AG04450 (cell line): ENCODE data around the gene CHN1. TPM values are rescaled to one million over a fixed set of nuclear protein-coding genes. Genes with fewer than 3 reads are reported as not detected.
A peak's percentile ranks its signal among the peaks of the same experiment; 100 is the strongest.

Source experiments
- CTCF ChIA-PET: fragments of 300-600, 350-600 bp; formaldehyde crosslinking; extraction: SDS; loops from one replicate; lab custom pipeline; 2022; ENCODE audit warnings: antibody characterized with exemption, inconsistent platforms; lab: Charles Lee
- POLR2A ChIA-PET: fragments of 350-600 bp; formaldehyde crosslinking; extraction: SDS; loops from one replicate; lab custom pipeline; 2021; ENCODE audit warnings: antibody characterized with exemption, inconsistent platforms; lab: Yijun Ruan, JAX
- DNase-seq: peaks from one replicate; pipeline ENCODE4 v3.0.0-alpha.2; 2011; ENCODE audit warnings: low read depth, low spot score
- H3K27ac ChIP-seq: one replicate; pipeline ENCODE4 v1.5.1; 2012; ENCODE audit warnings: low read depth, low read length, control low read depth
- H3K27me3 ChIP-seq: one replicate; pipeline ENCODE4 v1.6.0; 2012; ENCODE audit warnings: low read length; ENCODE audit not compliant: control insufficient read depth, insufficient read depth
- H3K4me3 ChIP-seq: 2 replicates; pipeline ENCODE4 v1.5.1; 2011; ENCODE audit warnings: mild to moderate bottlenecking, low read depth, low read length, control low read depth
- H3K9me3 ChIP-seq: 2 replicates; pipeline ENCODE4 v1.5.1; 2012; ENCODE audit warnings: low read length; ENCODE audit not compliant: control insufficient read depth, insufficient read depth
- polyA plus RNA-seq: library from polyadenylated mRNA; depleted of rRNA; stranded (reverse); fragments of >200 nt; gene quantifications from 2 replicates; pipeline ENCODE4 v1.2.3, GENCODE V29; 2011
- TF ChIP-seq, protein P1 (sequence below): IDR thresholded peaks from 2 replicates; pipeline ENCODE4 v1.5.1; 2011; ENCODE audit warnings: low read depth, low read length, control low read depth, inconsistent platforms

Gene CHN1
- polyA plus RNA-seq, 1 experiment = 258 TPM

GRCh38 chr2:174761837-174762236 lies 243.3 kb downstream of the CHN1 start:
- Histone ChIP-seq H3K4me3 (no peak overlapping the region), H3K9me3 (no peaks in the 10 kb centered on the region), H3K27ac (no peak overlapping the region), H3K27me3 (no peaks in the 10 kb centered on the region)
- POLR2A ChIA-PET = no interaction called here
- TF ChIP-seq, protein P1, sequence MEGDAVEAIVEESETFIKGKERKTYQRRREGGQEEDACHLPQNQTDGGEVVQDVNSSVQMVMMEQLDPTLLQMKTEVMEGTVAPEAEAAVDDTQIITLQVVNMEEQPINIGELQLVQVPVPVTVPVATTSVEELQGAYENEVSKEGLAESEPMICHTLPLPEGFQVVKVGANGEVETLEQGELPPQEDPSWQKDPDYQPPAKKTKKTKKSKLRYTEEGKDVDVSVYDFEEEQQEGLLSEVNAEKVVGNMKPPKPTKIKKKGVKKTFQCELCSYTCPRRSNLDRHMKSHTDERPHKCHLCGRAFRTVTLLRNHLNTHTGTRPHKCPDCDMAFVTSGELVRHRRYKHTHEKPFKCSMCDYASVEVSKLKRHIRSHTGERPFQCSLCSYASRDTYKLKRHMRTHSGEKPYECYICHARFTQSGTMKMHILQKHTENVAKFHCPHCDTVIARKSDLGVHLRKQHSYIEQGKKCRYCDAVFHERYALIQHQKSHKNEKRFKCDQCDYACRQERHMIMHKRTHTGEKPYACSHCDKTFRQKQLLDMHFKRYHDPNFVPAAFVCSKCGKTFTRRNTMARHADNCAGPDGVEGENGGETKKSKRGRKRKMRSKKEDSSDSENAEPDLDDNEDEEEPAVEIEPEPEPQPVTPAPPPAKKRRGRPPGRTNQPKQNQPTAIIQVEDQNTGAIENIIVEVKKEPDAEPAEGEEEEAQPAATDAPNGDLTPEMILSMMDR = no peak
- peak; percentile 49 for DNase-seq
- CTCF ChIA-PET = interaction anchor here (0.7 to 6.2 kb wide), 6 partner anchors 10 to 228 kb away, joined by 5 to 74 read pairs (median 14); no protein-coding TSS in a partner anchor

DNA sequence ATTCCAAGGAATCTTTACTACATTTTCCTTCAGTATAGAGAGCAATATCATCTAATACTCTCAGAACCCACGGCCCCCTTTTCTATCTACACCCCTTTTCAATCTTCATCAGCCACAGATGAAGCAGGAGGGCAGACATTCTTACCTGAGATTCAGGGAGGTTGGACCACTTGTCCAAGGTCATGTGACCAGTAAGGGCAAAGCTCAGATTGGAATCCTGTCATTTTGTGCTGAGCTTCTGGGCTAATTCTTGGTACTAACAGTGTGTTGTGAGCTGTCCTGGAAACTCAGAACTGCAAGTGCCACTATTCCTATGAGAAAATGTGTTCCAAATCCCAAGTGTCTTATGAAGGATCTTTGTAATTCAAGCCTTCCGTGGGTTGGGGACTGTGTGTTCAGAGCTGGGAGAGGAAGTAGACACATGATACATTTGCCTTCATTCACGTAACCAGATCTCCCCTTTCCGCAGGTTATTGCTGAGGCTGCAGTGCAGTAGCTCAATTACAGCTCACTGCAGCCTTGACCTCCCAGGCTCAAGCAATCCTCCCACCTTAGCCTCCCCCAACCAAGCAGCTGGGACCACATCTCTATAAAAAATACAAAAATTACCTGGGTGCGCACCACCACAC lies 244.2 kb downstream of the CHN1 start:
- DNase-seq = no peak
- no peak overlapping the region for H3K4me3 ChIP-seq
- ChIA-PET CTCF (interaction anchor here (0.7 to 6.2 kb wide), 6 partner anchors 11 to 229 kb away, joined by 3 to 74 read pairs (median 6); no protein-coding TSS in a partner anchor), POLR2A (no interaction called here)
- TF ChIP-seq, protein P1 = no peak
- H3K9me3 ChIP-seq = no peaks in the 10 kb centered on the region
- H3K27ac ChIP-seq = no peak overlapping the region
- no peaks in the 10 kb centered on the region for H3K27me3 ChIP-seq

GRCh38 chr2:174759381-174760065 lies 245.7 kb downstream of the CHN1 start:
- Histone ChIP-seq H3K27me3 (no peaks in the 10 kb centered on the region), H3K27ac (no peak overlapping the region), H3K4me3 (no peak overlapping the region), H3K9me3 (no peaks in the 10 kb centered on the region)
- ChIA-PET POLR2A (no interaction called here), CTCF (interaction anchor here (1.0 to 1.4 kb wide), 5 partner anchors 10 to 297 kb away, joined by 3 to 12 read pairs (median 3); no protein-coding TSS in a partner anchor)
- no peak for DNase-seq
- TF ChIP-seq, protein P1 = no peak

DNA sequence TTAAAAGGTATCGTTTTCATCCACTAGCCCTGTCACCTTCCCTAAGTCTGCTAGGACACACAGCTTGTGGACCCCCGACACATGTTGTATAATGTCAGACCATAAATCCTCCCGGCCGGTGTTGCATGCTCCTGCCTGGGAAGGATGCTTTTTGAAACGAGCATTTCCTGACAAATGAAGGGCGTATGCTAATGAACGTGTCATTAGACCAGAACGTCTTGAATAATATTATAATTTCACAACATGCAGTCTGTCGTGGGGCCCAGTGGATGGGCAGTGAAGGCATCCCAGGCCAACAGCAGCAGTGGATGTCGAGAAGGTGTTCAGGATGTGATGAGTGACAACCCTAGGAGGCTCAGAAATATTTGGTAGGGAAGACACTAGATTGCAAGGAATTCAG lies 248.4 kb downstream of the CHN1 start:
- TF ChIP-seq, protein P1 = no peak
- POLR2A ChIA-PET = no interaction called here
- H3K9me3 ChIP-seq = no peaks in the 10 kb centered on the region
- H3K27me3 ChIP-seq = no peaks in the 10 kb centered on the region
- no peak overlapping the region for H3K27ac ChIP-seq
- CTCF ChIA-PET = interaction anchor here (1.1 kb wide), 1 partner anchor 228 kb away, joined by 4 read pairs; no protein-coding TSS in a partner anchor
- H3K4me3 ChIP-seq = no peak overlapping the region
- DNase-seq = no peak

GRCh38 chr2:174753038-174753633 lies 252.0 kb downstream of the CHN1 start:
- TF ChIP-seq, protein P1 = no peak
- Histone ChIP-seq H3K27ac (no peak overlapping the region), H3K4me3 (no peak overlapping the region), H3K27me3 (no peaks in the 10 kb centered on the region), H3K9me3 (no peaks in the 10 kb centered on the region)
- no peak for DNase-seq
- ChIA-PET CTCF (interaction anchor here (0.7 to 2.4 kb wide), 7 partner anchors 18 to 237 kb away, joined by 3 to 10 read pairs (median 5); no protein-coding TSS in a partner anchor), POLR2A (no interaction called here)
